Lung (tissue), 12 donors: ENCODE measurements around the gene CDKN1A. TPM values are rescaled to one million over a fixed set of nuclear protein-coding genes. Genes with fewer than 3 reads are reported as not detected.

Experiments
- ATAC-seq: fragments of 200-7000 bp; cut with Tn5 transposase; one replicate; pipeline ENCODE4 v1.9.1; 2020; ENCODE audit warnings: moderate number of reproducible peaks; ENCODE audit not compliant: insufficient read depth, low FRiP score
- DNase-seq, 3 donors: peaks; one replicate each; pipeline ENCODE4 v3.0.0-alpha.2; 2013 to 2017
- H3K27ac ChIP-seq, 2 donors: one replicate each; pipeline ENCODE4 v1.5.1; 2013; ENCODE audit warnings: mild to moderate bottlenecking in 2 of 2, moderate library complexity in 2 of 2, control low read depth in 1 of 2, inconsistent platforms in 1 of 2, low read depth in 1 of 2, low read length in 1 of 2
- H3K27me3 ChIP-seq, 3 donors: one replicate each; pipeline ENCODE4 v1.5.1; 2013; ENCODE audit warnings: low read length in 2 of 3; ENCODE audit not compliant: control insufficient read depth in 3 of 3, insufficient read depth in 3 of 3
- H3K36me3 ChIP-seq, 4 donors: one replicate each; pipeline ENCODE4 v1.5.1; 2013; ENCODE audit warnings: low read length in 4 of 4, mild to moderate bottlenecking in 1 of 4, moderate library complexity in 1 of 4; ENCODE audit not compliant: control insufficient read depth in 4 of 4, insufficient read depth in 4 of 4
- H3K4me1 ChIP-seq, 5 donors: one replicate each; pipeline ENCODE4 v1.5.1; 2013; ENCODE audit warnings: low read length in 5 of 5, mild to moderate bottlenecking in 2 of 5, moderate library complexity in 1 of 5; ENCODE audit not compliant: control insufficient read depth in 5 of 5, insufficient read depth in 5 of 5
- H3K4me3 ChIP-seq: one replicate; pipeline ENCODE4 v1.5.1; 2013; ENCODE audit warnings: mild to moderate bottlenecking, control low read depth, moderate library complexity
- H3K9ac ChIP-seq, 2 donors: one replicate each; pipeline ENCODE4 v1.5.1; 2013; ENCODE audit warnings: low read length in 2 of 2, control low read depth in 1 of 2; ENCODE audit not compliant: insufficient read depth in 1 of 2
- H3K9me3 ChIP-seq, 4 donors: one replicate each; pipeline ENCODE4 v1.5.1; 2013; ENCODE audit warnings: low read length in 3 of 4, mild to moderate bottlenecking in 1 of 4, moderate library complexity in 1 of 4; ENCODE audit not compliant: control insufficient read depth in 4 of 4, insufficient read depth in 3 of 4
- WGBS, 2 donors: extraction: QIAGEN DNeasy Blood & Tissue Kit; methylation state at CpG; one replicate each; pipeline ENCODE4 v1.1.7; 2013; 5-methylcytosine and 5-hydroxymethylcytosine counted together
- polyA plus RNA-seq, 2 donors: library from polyadenylated mRNA; stranded (reverse); fragments of 200-250 nt; gene quantifications; one replicate each; pipeline ENCODE4 v1.2.1, GENCODE V29; 2013
- total RNA-seq, 2 donors: library from RNA; depleted of rRNA in 1 of 2; stranded (reverse); fragments of >200 nt in 1 of 2; gene quantifications; one replicate each; pipeline ENCODE4 v1.2.1, GENCODE V29; 2014 to 2021
- TF ChIP-seq, protein P1 (sequence below): IDR thresholded peaks from 2 replicates; pipeline ENCODE4 v1.5.1; 2012; ENCODE audit warnings: mild to moderate bottlenecking; ENCODE audit errors: control extremely low read depth, extremely low read depth
- donor health status: control.
- donor health status: control.
- donor health status: Bipolar disorder and iron deficiency.
- donor health status: healthy.
- donor health status: DM: yes; HTN: yes; CAD: no.

CDKN1A gene
- total and polyA plus RNA-seq, 4 donors: 35.3 to 183 (median 66.2) TPM

GRCh38 chr6:36688063-36688738 lies 9.7 kb downstream of the CDKN1A start:
- Histone ChIP-seq H3K4me3 (no peak overlapping the region), H3K4me1 (peaks cover 0 to 5% (median 0%) of the 10 kb centered on the region in 5 donors), H3K27me3 (no peaks in the 10 kb centered on the region), H3K9me3 (peaks cover 0 to 2% (median 0%) of the 10 kb centered on the region in 4 donors), H3K36me3 (peaks cover 0 to 33% (median 12%) of the 10 kb centered on the region in 4 donors), H3K9ac (no peak overlapping the region), H3K27ac (no peak overlapping the region)
- WGBS, 2 donors: 93 to 96% methylated on average over 6 of the region's 6 CpGs
- ATAC-seq (no peak), DNase-seq (no peak)
- TF ChIP-seq, protein P1, sequence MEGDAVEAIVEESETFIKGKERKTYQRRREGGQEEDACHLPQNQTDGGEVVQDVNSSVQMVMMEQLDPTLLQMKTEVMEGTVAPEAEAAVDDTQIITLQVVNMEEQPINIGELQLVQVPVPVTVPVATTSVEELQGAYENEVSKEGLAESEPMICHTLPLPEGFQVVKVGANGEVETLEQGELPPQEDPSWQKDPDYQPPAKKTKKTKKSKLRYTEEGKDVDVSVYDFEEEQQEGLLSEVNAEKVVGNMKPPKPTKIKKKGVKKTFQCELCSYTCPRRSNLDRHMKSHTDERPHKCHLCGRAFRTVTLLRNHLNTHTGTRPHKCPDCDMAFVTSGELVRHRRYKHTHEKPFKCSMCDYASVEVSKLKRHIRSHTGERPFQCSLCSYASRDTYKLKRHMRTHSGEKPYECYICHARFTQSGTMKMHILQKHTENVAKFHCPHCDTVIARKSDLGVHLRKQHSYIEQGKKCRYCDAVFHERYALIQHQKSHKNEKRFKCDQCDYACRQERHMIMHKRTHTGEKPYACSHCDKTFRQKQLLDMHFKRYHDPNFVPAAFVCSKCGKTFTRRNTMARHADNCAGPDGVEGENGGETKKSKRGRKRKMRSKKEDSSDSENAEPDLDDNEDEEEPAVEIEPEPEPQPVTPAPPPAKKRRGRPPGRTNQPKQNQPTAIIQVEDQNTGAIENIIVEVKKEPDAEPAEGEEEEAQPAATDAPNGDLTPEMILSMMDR: no peak

DNA sequence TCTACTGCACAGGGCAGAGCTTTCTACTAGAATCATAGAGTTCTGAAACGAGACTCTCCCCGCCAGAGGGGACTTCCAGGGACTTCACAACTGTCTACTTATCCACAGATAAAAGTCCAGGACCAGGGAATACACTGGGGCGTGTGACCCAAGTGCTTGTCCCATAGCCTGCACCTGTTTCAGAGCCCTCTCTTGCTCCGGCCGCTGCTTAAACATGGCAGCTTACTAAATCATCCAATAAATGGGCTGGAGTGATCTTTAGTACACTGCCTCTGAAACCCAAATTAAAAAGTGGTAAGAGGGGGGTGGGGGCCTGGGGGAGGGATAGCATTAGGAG lies 10.2 kb downstream of the CDKN1A start:
- WGBS, 2 donors: 91 to 97% methylated on average over 5 of the region's 5 CpGs
- peaks cover 0 to 5% (median 0%) of the 10 kb centered on the region in 5 donors for H3K4me1 ChIP-seq
- H3K9me3 ChIP-seq: peaks cover 0 to 2% (median 0%) of the 10 kb centered on the region in 4 donors
- no peak for DNase-seq
- peaks cover 0 to 29% (median 12%) of the 10 kb centered on the region in 4 donors for H3K36me3 ChIP-seq
- H3K27me3 ChIP-seq: no peaks in the 10 kb centered on the region
- TF ChIP-seq, protein P1: no peak
- H3K27ac ChIP-seq: no peak overlapping the region
- no peak overlapping the region for H3K9ac ChIP-seq
- ATAC-seq: no peak
- no peak overlapping the region for H3K4me3 ChIP-seq

DNA sequence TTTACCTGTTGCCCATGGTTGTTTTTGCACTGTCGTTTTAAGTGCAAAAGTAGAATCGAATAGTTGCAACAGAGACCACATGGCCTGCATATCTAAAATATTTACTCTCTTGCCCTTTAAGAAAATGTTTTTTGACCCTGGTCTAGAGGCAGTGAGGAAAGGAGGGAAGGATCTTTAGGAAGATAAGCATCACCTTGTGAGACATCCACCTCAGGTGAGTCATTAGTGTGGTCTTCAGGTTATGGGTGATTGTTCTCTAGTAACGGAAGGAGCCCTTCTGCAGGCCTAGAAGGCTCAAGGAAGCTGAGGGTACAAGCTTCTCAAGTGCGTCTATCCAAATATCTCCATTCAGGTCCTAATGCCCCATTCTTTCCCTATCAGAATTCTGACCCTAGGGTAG lies 12.5 kb downstream of the CDKN1A start:
- H3K4me3 ChIP-seq: no peak overlapping the region
- 89 to 94% methylated on average over 4 of the region's 4 CpGs for WGBS, 2 donors

More for the DNA sequence above, 12.5 kb downstream of the CDKN1A start:
- TF ChIP-seq, protein P1: no peak
- H3K9ac ChIP-seq: no peak overlapping the region
- DNase-seq (no peak), ATAC-seq (no peak)
- H3K4me1 ChIP-seq: peaks cover 0 to 5% (median 0%) of the 10 kb centered on the region in 5 donors
- no peaks in the 10 kb centered on the region for H3K27me3 ChIP-seq
- peaks cover 0 to 2% (median 0%) of the 10 kb centered on the region in 4 donors for H3K9me3 ChIP-seq
- H3K27ac ChIP-seq: no peak overlapping the region
- H3K36me3 ChIP-seq: peaks cover 0 to 12% (median 5%) of the 10 kb centered on the region in 4 donors
